GM18868 (cell line): Measurements from ENCODE around the gene FOS.
"Not testable (repeated sequence)": the region's sequence is repeated elsewhere in the genome, so short reads cannot be mapped to it uniquely, and the experiment has no call there.

Experiments used
- ATAC-seq: cut with Tn5 transposase; IDR thresholded peaks from one replicate; pipeline ENCODE4 v1.9.1; 2021; ENCODE audit warnings: mild to moderate bottlenecking, moderate library complexity; ENCODE audit not compliant: unreplicated experiment

The FOS gene

GRCh38 chr14:75293920-75294648 lies 15.5 kb downstream of the FOS start:
- peak; percentile 97 for ATAC-seq

GRCh38 chr14:75294649-75295033 lies 16.0 kb downstream of the FOS start:
- ATAC-seq: no peak

DNA sequence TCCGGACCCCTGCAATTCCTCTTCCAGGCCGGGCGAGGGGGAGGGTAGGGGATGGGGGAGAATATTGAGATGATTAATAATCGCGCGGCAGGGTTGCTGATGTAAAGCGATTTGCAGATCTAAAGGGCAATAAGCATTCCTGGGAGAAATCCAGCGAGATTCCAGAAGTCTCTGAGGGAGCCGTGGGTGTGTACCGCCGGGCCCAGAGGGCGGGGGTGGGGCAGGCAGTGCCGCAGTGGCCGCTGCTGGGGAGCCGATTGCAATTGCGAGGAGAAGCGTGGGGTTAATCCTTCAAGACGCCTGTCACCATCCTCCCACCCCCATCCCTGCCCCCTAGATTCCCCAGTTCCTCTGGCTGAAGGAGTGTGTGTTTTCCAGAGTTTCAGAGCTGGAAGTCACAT lies 16.4 kb downstream of the FOS start:
- ATAC-seq: no peak

DNA sequence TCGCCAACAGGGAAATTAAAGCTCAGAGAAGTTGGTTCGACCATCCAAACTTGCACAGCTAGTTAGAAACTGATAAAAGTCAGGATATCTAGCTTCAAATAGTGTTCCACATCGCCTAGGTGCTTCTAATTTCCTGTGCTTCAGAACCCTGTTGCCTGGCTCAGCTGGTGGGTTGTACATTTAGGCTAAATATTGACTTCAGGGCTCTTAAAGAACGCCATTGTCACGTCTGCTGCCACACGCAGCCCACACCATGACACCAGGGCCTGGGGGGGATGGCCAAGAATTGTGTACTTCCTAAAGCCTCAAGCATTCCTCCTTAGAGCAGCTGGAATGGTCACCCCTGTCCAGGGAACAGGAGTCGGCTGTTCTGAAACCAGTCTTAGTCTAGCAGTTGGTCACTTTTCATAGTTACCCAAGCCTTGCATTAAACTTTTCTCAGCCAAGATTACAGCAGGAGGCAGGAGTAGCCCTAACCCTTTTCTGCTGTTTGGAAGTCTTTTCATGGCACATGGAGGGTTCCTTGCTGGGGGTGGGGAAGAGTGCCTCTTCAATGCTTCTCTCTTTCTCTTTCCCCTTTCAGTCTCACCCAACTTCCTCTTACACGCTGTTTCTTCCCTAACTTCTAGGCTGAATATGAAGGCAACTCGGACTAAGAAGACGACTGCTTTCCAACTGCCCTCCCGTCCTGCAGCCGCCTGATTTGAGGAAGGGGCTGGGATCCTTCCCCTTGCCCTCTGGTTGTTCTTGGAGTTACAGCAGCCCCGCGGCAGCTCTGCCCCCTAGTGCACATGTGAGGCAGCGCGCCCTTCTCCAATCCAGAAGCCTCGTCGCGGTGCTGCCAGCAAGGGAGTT lies 17.1 kb downstream of the FOS start:
- ATAC-seq: peak; percentile 36

DNA sequence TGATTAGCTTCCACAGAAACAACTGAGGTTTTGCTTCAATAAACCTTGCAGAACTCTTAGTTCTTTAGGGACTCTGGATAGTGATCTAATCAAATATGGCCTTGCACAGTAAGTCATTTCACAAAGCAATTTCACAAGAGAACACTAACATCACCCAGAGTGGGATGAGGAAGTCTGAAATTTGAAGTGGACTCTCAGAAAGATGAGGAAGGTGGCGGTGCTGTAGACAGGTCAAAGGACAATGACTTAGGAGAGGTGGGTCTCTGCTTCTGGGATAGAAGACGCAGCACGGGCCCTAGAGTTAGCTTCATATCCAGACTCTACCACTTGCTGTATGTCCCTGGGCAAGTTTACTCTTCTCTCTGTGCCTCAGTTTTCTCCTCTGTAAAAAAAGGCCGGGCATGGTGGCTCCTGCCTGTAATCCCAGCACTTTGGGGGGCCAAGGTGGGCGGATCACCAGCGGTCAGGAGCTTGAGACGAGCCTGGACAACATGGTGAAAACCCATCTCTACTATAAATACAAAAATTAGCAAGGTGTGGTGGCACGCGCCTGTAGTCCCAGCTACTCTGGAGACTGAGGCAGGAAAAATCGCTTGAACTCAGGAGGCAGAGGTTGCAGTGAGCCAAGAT lies 18.9 kb downstream of the FOS start:
- ATAC-seq: no peak

DNA sequence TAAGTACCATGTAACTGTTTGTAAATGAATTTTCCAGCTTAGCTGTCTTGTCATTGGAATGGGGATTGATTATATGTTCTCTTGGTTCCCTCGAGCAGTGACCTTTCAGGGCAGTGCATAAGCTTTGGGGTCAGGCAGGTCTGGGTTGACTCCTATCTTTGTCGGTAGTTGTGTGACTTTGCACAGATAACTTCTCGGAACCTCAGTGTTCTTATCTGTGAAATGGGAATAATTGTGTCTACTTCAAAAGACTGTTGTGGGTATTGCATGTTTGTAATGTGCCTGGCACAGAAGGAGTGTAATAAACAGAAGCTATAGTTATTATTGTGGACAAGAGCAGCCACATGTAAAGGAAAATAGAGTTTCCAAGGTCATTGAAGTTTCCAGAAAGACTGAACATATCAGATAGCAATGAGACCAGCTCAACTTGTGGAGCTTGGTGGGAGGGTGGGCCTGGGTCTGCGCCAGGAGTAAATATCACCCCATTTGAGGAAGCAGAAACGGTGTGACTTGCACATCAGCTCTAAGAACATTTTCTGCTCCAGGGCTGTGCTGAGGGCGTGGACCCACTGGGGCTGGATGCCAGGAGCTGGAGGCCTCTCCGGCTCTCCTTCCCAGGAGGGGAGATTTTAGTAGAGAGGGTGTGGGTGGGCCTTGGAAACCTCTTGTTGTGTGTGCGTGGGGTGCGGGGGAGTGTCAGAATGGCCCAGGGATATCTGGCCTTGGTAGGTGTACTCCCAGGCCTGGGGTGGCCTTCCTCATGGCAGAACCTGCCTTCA lies 19.7 kb downstream of the FOS start:
- no peak for ATAC-seq

GRCh38 chr14:75299059-75299458 lies 20.4 kb downstream of the FOS start:
- ATAC-seq: no peak

DNA sequence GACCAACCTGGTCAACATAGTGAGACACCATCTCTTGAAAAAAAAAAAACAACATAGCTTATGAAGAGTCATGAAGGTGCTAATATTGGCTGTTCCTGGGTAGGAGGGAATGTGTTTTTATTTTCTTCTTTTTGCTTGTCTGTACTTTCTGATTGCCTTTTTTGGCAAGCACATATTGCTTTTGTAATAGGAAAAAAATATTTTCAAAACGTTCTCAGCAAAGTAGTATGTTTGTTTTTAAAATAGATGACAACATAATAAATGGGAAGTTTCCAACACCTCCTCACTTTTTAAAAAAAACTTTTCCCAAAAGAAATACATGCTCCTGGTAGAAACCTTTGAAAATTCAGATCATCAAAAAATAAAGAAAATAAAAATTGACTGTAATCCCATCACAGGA lies 20.9 kb downstream of the FOS start:
- no peak for ATAC-seq

DNA sequence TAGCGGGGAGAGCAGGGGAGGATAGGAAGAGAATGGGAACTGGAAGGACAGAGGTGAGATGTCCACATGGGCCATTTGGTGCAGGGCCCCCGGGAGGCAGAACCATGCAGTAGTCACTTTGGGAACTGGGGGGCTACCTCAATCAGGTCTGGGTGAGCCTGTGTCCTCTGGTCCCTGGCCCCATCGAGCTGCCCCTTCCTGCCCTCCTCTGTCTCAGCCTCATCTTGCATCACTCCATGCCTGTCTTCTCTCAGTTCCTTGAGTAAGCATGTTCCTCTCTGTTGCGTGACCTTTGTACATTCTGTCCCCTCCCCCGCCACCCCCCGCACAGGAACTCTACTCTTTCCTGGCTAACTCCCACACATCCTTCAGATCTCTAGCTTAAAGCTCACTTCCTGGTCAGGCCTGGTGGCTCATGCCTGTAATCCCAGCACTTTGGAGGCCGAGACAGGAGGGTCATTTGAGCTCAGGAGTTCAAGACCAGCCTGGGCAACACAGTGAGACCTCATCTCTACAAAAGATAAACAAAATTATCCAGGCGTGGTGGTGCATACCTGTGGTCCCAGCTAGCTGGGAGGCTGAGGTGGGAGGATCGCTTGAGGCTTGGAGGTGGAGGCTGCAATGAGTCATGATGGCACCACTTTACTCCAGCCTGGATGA lies 23.2 kb downstream of the FOS start:
- ATAC-seq: no peak

- ATAC-seq: no peak
Observed at GRCh38 chr14:75303381-75303789, 24.8 kb downstream of the FOS start.

GRCh38 chr14:75306410-75306809 lies 27.8 kb downstream of the FOS start:
- not testable (repeated sequence) for ATAC-seq

GRCh38 chr14:75306927-75307699 lies 28.5 kb downstream of the FOS start:
- ATAC-seq: no peak

DNA sequence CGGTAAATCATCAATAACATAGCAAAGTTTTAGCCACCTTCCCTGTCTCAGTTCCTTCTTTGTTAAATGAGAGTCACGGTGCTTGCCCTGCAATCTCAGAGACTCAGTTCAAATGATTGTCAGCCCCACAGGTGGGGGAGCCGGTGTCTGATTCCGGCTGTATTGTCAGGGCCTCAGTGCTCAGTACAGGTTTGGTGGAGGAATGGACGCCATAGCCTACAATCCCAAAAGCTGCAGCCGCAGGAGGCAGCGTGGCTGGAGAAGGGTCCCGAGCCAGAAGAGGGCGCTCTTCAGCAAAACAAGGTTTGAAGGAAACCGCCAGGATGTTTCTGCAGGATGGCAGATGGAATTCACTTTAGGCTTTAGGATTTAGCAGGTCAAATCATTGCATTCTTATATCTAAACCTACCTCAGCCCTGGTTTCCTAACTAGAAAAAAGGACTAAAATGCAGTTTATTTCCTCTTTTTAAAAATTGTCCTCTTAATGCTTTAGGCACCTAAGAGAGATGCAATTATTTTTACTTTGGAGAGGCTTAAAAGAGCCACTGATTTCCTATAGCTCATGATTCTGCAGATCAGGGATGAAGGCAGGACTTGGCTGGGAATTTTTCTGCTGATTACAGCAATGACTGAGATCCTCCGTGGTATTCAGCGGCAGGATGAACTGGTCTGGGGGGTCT lies 29.2 kb downstream of the FOS start:
- no peak for ATAC-seq

DNA sequence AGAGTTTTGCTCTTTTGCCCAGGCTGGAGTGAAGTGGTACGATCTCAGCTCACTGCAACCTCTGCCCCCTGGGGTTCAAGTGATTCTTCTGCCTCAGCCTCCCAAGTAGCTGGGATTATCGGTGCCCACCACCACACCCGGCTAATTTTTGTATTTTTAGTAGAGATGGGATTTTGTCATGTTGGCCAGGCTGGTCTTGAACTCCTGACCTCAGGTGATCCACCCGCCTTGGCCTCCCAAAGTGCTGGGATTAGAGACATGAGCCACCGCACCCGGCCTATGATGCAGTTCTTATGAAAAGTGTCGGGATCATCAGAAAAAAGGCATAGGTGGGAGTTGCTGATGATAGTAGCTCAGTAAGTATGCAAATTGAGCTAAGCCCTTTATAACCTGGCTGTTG lies 30.4 kb downstream of the FOS start:
- ATAC-seq: not testable (repeated sequence)

GRCh38 chr14:75309561-75309960 lies 30.9 kb downstream of the FOS start:
- not testable (repeated sequence) for ATAC-seq

GRCh38 chr14:75310295-75311111 lies 31.9 kb downstream of the FOS start:
- ATAC-seq: no peak

DNA sequence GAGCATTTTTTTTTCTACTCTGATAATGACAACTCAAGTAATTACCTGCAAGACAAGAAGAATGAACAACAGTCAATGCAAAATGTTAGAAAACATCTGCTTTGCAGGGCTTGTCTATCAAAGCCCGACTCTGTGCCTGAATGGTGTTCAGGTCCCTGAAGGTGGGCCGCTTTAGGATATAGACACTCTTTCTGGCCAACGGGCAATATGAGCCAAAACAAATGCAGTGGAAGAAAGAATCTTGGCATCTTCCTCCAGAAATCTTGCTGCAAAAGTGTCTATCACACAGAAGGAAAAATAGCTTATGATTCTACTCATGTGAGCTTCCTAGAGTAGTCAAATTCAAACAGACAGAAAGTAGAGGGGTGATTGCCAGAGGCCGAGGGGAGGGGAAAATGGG lies 32.7 kb downstream of the FOS start:
- no peak for ATAC-seq

- no peak for ATAC-seq
Observed at GRCh38 chr14:75312341-75312740, 33.7 kb downstream of the FOS start.
